CD14-positive monocyte (primary cell): ENCODE measurements around the gene SCNN1B. TPM values are rescaled to one million over a fixed set of nuclear protein-coding genes. Genes with fewer than 3 reads are reported as not detected.

ENCODE experiments used
- DNase-seq, 3 donors: peaks; one replicate each; pipeline ENCODE4 v3.0.0-alpha.2; 2011 to 2022
- H2AFZ ChIP-seq: 2 replicates; pipeline ENCODE4 v1.6.0; 2012; ENCODE audit warnings: mild to moderate bottlenecking, low read depth, low read length, inconsistent platforms; ENCODE audit not compliant: insufficient read depth, poor library complexity, severe bottlenecking
- H3K27ac ChIP-seq, 2 donors: 1 replicate in 1 of 2; 2 replicates in 1 of 2; pipeline ENCODE4 v1.5.1; 2012 to 2013; ENCODE audit warnings: low read length in 2 of 2, control low read depth in 1 of 2, inconsistent platforms in 1 of 2, low read depth in 1 of 2, mild to moderate bottlenecking in 1 of 2
- H3K27me3 ChIP-seq, 2 donors: one replicate each; pipeline versions ENCODE4 v1.6.0 to v1.6.1; 2011 to 2013; ENCODE audit warnings: low read length in 2 of 2; ENCODE audit not compliant: control insufficient read depth in 2 of 2, insufficient read depth in 2 of 2
- H3K36me3 ChIP-seq, 2 donors: replicated peaks in 1 of 2; 1 replicate in 1 of 2; 2 replicates in 1 of 2; pipeline versions ENCODE4 v1.5.1 to v1.6.1; 2012 to 2013; ENCODE audit warnings: low read length in 2 of 2, control low read depth in 1 of 2, inconsistent platforms in 1 of 2, mild to moderate bottlenecking in 1 of 2; ENCODE audit not compliant: insufficient read depth in 2 of 2, control insufficient read depth in 1 of 2
- H3K4me1 ChIP-seq, 2 donors: 1 replicate in 1 of 2; 2 replicates in 1 of 2; pipeline versions ENCODE4 v1.5.1 to v1.6.1; 2012 to 2013; ENCODE audit warnings: low read length in 2 of 2, control low read depth in 1 of 2, inconsistent platforms in 1 of 2, mild to moderate bottlenecking in 1 of 2, moderate library complexity in 1 of 2; ENCODE audit not compliant: insufficient read depth in 2 of 2, control insufficient read depth in 1 of 2
- H3K4me2 ChIP-seq: replicated peaks from 2 replicates; pipeline ENCODE3; 2012; ENCODE audit warnings: low read length, moderate library complexity, mild to moderate bottlenecking; ENCODE audit not compliant: poor library complexity, severe bottlenecking; ENCODE audit errors: extremely low read depth
- H3K4me3 ChIP-seq, 3 experiments: fragments of 200-600 bp in 1 of 3; sonication (generic) in 1 of 3; replicated peaks in 1 of 3; 1 replicate in 2 of 3; 2 replicates in 1 of 3; pipeline ENCODE4 v1.5.1; 2011 to 2013; ENCODE audit warnings: low read length in 3 of 3, mild to moderate bottlenecking in 3 of 3, control low read depth in 2 of 3, low read depth in 2 of 3, inconsistent platforms in 1 of 3, moderate library complexity in 1 of 3
- H3K79me2 ChIP-seq: 2 replicates; pipeline ENCODE4 v1.6.0; 2012; ENCODE audit warnings: mild to moderate bottlenecking, control low read depth, inconsistent platforms, low read length, moderate library complexity; ENCODE audit not compliant: insufficient read depth
- H3K9ac ChIP-seq: 2 replicates; pipeline ENCODE4 v1.6.0; 2017; ENCODE audit warnings: low read length, mild to moderate bottlenecking; ENCODE audit not compliant: insufficient read depth, poor library complexity, severe bottlenecking
- H3K9me3 ChIP-seq, 2 donors: replicated peaks in 1 of 2; 1 replicate in 1 of 2; 2 replicates in 1 of 2; pipeline versions ENCODE4 v1.5.1 to v1.6.1; 2012 to 2013; ENCODE audit warnings: low read length in 2 of 2, control low read depth in 1 of 2; ENCODE audit not compliant: control insufficient read depth in 1 of 2, insufficient read depth in 1 of 2
- H4K20me1 ChIP-seq: 2 replicates; pipeline ENCODE4 v1.6.0; 2012; ENCODE audit warnings: mild to moderate bottlenecking, low read length, control low read depth, moderate library complexity; ENCODE audit not compliant: insufficient read depth
- H3K27ac Mint-ChIP-seq, 7 donors: one replicate each; pipeline ENCODE4 v1.8.0; 2020; ENCODE audit warnings: mild to moderate bottlenecking in 7 of 7, mixed read lengths in 7 of 7, moderate library complexity in 6 of 7, inconsistent platforms in 2 of 7
- H3K27me3 Mint-ChIP-seq, 3 donors: one replicate each; pipeline ENCODE4 v1.8.0; 2021 to 2022; ENCODE audit warnings: low read depth in 3 of 3, mild to moderate bottlenecking in 3 of 3, mixed read lengths in 3 of 3, moderate library complexity in 3 of 3, inconsistent platforms in 1 of 3
- H3K36me3 Mint-ChIP-seq, 2 donors: one replicate each; pipeline ENCODE4 v1.8.0; 2020; ENCODE audit warnings: mixed read lengths in 2 of 2, inconsistent platforms in 1 of 2, mild to moderate bottlenecking in 1 of 2
- H3K4me1 Mint-ChIP-seq: one replicate; pipeline ENCODE4 v1.8.0; 2020; ENCODE audit warnings: mild to moderate bottlenecking, mixed read lengths
- H3K4me3 Mint-ChIP-seq, 2 donors: one replicate each; pipeline ENCODE4 v1.8.0; 2020; ENCODE audit warnings: mild to moderate bottlenecking in 2 of 2, mixed read lengths in 2 of 2, moderate library complexity in 1 of 2
- H3K9me3 Mint-ChIP-seq, 7 donors: one replicate each; pipeline ENCODE4 v1.8.0; 2020 to 2022; ENCODE audit warnings: mixed read lengths in 7 of 7, mild to moderate bottlenecking in 6 of 7, moderate library complexity in 6 of 7, inconsistent platforms in 2 of 7
- WGBS: methylation state at CpG from one replicate; pipeline ENCODE4 v1.1.5; 2013; ENCODE audit warnings: missing lambda C conversion rate; ENCODE audit not compliant: insufficient coverage; 5-methylcytosine and 5-hydroxymethylcytosine counted together
- intact Hi-C, 2 donors: fragments of 100-400 bp; cut with micrococcal nuclease; formaldehyde crosslinking; loops; one replicate each; pipeline versions ENCODE4 v1.15.0 to v1.15.1; 2023
- polyA plus RNA-seq, 3 donors: library from polyadenylated mRNA; depleted of rRNA in 1 of 3; unstranded in 2 of 3; stranded (reverse) in 1 of 3; fragments of 300-500 nt in 2 of 3; fragments of >200 nt in 1 of 3; fragmentation: Illumina TruSeq in 2 of 3; gene quantifications; 1 replicate in 2 of 3; 2 replicates in 1 of 3; pipeline ENCODE4 v1.2.3, GENCODE V29; 2012 to 2021
- TF ChIP-seq, protein P1 (sequence below): fragments of 200-600 bp; IDR thresholded peaks from one replicate; pipeline ENCODE4 v1.8.0; 2022; ENCODE audit warnings: antibody characterized with exemption, mild to moderate bottlenecking

Gene SCNN1B
- polyA plus RNA-seq, 3 donors: not detected

DNA sequence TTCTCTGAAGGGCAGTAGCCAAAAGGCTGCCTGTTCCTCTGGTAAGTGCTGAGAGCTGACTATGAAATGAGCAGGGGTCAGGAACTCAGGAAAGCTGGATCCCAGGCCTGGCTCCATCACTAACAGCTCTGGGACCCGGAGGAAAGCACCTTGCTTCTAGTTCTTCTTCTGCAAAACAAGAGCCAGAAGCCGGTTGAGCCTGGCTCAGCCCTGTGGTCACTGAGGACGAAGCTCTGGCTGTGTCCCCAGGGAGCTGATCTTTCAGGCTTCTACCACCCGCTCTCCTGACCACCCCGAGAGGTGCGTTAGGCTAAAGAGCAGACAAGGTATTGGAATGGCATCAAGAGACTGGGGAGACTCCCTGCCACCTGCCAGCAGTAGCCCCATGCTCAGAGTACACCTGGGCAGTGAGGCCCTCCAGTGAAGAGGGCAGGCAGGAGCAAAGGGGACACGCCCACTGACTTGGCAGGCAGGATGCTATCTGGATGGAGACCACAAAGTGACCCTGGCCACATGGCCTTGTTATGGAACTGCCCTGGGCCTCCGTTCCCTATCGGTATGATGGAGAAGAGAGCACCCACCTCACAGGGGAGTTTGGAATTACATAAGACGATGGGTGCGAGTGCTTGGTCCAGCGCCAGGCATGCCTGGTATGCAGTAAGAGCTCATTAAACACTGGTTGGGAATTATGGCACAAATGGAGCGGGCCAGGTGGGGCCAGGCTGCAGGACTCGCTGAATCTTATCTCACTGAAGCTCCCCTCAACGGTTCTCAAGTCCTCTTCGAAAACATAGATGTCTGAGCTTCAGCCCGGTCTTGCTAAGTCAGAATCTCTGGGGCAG is 89.5 kb downstream of the SCNN1B start:
- intact Hi-C loops: no loop called here
- Mint-ChIP-seq H3K4me3 (no peak overlapping the region), H3K36me3 (peaks cover 68 to 84% of the 10 kb centered on the region in 2 donors), H3K9me3 (no peaks in the 10 kb centered on the region), H3K27ac (no peak overlapping the region), H3K27me3 (peaks cover 0 to 2% (median 1%) of the 10 kb centered on the region in 3 donors), H3K4me1 (no peaks in the 10 kb centered on the region)
- no peaks in the 10 kb centered on the region for H3K9me3 ChIP-seq
- peaks cover 45 to 87% of the 10 kb centered on the region in 2 donors for H3K36me3 ChIP-seq
- no peak overlapping the region for H2AFZ ChIP-seq
- H3K9ac ChIP-seq: no peak overlapping the region
- H3K4me1 ChIP-seq: no peaks in the 10 kb centered on the region
- TF ChIP-seq, protein P1, sequence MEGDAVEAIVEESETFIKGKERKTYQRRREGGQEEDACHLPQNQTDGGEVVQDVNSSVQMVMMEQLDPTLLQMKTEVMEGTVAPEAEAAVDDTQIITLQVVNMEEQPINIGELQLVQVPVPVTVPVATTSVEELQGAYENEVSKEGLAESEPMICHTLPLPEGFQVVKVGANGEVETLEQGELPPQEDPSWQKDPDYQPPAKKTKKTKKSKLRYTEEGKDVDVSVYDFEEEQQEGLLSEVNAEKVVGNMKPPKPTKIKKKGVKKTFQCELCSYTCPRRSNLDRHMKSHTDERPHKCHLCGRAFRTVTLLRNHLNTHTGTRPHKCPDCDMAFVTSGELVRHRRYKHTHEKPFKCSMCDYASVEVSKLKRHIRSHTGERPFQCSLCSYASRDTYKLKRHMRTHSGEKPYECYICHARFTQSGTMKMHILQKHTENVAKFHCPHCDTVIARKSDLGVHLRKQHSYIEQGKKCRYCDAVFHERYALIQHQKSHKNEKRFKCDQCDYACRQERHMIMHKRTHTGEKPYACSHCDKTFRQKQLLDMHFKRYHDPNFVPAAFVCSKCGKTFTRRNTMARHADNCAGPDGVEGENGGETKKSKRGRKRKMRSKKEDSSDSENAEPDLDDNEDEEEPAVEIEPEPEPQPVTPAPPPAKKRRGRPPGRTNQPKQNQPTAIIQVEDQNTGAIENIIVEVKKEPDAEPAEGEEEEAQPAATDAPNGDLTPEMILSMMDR: no peak
- no peak overlapping the region for H3K4me2 ChIP-seq
- H3K79me2 ChIP-seq: no peaks in the 10 kb centered on the region
- no peak overlapping the region for H3K27ac ChIP-seq
- H3K4me3 ChIP-seq: no peak overlapping the region
- no peaks in the 10 kb centered on the region for H4K20me1 ChIP-seq
- DNase-seq: no peak
- H3K27me3 ChIP-seq: no peaks in the 10 kb centered on the region
- 97% methylated on average over 15 of the region's 17 CpGs for WGBS

- H3K4me1 Mint-ChIP-seq: no peaks in the 10 kb centered on the region
- Histone ChIP-seq H3K4me2 (no peak overlapping the region), H3K9me3 (no peaks in the 10 kb centered on the region), H3K79me2 (no peaks in the 10 kb centered on the region), H2AFZ (no peak overlapping the region), H3K9ac (no peak overlapping the region), H4K20me1 (no peaks in the 10 kb centered on the region), H3K4me3 (no peak overlapping the region), H3K27me3 (no peaks in the 10 kb centered on the region), H3K4me1 (no peaks in the 10 kb centered on the region), H3K27ac (no peak overlapping the region), H3K36me3 (peaks cover 48 to 93% of the 10 kb centered on the region in 2 donors)
- peaks cover 0 to 1% (median 0%) of the 10 kb centered on the region in 3 donors for H3K27me3 Mint-ChIP-seq
- TF ChIP-seq, protein P1: no peak
- H3K36me3 Mint-ChIP-seq: peaks cover 71 to 90% of the 10 kb centered on the region in 2 donors
- intact Hi-C loops: no loop called here
- no peaks in the 10 kb centered on the region for H3K9me3 Mint-ChIP-seq
- H3K27ac Mint-ChIP-seq: no peak overlapping the region
- no peak for DNase-seq
- 99% methylated on average over 6 of the region's 6 CpGs for WGBS
- no peak overlapping the region for H3K4me3 Mint-ChIP-seq
These were observed 90.1 kb downstream of the SCNN1B start for GRCh38 chr16:23392223-23392600.
